GM12875 (cell line): Measurements from ENCODE around the gene HEYL.

Source experiments
- H3K4me3 ChIP-seq: one replicate; pipeline ENCODE4 v1.5.1; 2011; ENCODE audit warnings: low read depth, low read length, control low read depth
- CTCF ChIP-seq: IDR thresholded peaks from 2 replicates; pipeline ENCODE4 v1.5.1; 2011; ENCODE audit warnings: low read depth, mild to moderate bottlenecking, control low read depth, inconsistent platforms, low read length, moderate library complexity, borderline replicate concordance; ENCODE audit not compliant: insufficient read depth

Gene HEYL

GRCh38 chr1:39652105-39652504 lies 12.7 kb upstream of the HEYL start:
- H3K4me3 ChIP-seq = no peak overlapping the region
- no peak for TF ChIP-seq CTCF

GRCh38 chr1:39650431-39650830 lies 11.0 kb upstream of the HEYL start:
- H3K4me3 ChIP-seq = no peak overlapping the region
- TF ChIP-seq CTCF = no peak

- TF ChIP-seq CTCF = no peak
- no peak overlapping the region for H3K4me3 ChIP-seq
Measured at GRCh38 chr1:39649636-39650185, 10.3 kb upstream of the HEYL start.

GRCh38 chr1:39648496-39648895 lies 9.1 kb upstream of the HEYL start:
- no peak for TF ChIP-seq CTCF
- H3K4me3 ChIP-seq = no peak overlapping the region

GRCh38 chr1:39647247-39647646 lies 7.8 kb upstream of the HEYL start:
- no peak for TF ChIP-seq CTCF
- no peak overlapping the region for H3K4me3 ChIP-seq

GRCh38 chr1:39646232-39647081 lies 7.0 kb upstream of the HEYL start:
- TF ChIP-seq CTCF = no peak
- H3K4me3 ChIP-seq = no peak overlapping the region

- no peak overlapping the region for H3K4me3 ChIP-seq
- TF ChIP-seq CTCF = no peak
Measured at GRCh38 chr1:39645411-39646043, 6.1 kb upstream of the HEYL start.
